ENCODE results near the gene CAMTA1.

Gene CAMTA1

DNA sequence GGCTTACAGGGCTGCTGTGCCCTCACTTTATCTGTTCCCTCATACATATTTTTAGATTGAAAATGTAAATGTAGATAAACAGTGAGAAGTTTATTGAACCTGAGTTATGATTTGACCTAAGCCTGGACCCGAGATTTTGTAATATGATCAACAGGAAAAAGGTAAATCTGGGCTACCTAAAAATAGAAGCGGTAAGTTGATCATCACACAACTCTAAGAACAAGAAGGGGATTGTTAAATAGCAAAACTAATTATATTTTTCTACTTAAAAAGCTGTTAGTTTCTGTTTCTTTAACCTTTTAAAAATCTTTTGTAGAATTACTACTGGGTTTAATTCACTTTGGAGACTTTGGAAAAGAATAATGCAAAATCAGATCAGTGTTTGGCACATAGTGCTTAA lies 35.6 kb downstream of the CAMTA1 start:
- DNase-seq (ENCODE audit: low read depth) = no peak
- TF ChIP-seq, protein P1, sequence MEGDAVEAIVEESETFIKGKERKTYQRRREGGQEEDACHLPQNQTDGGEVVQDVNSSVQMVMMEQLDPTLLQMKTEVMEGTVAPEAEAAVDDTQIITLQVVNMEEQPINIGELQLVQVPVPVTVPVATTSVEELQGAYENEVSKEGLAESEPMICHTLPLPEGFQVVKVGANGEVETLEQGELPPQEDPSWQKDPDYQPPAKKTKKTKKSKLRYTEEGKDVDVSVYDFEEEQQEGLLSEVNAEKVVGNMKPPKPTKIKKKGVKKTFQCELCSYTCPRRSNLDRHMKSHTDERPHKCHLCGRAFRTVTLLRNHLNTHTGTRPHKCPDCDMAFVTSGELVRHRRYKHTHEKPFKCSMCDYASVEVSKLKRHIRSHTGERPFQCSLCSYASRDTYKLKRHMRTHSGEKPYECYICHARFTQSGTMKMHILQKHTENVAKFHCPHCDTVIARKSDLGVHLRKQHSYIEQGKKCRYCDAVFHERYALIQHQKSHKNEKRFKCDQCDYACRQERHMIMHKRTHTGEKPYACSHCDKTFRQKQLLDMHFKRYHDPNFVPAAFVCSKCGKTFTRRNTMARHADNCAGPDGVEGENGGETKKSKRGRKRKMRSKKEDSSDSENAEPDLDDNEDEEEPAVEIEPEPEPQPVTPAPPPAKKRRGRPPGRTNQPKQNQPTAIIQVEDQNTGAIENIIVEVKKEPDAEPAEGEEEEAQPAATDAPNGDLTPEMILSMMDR (IDR thresholded peaks at IDR 0.05; ENCODE audit: low read depth, low read length, missing control alignments) = no peak
- H3K4me3 ChIP-seq (ENCODE audit: low read depth, low read length) = no peak overlapping the region

DNA sequence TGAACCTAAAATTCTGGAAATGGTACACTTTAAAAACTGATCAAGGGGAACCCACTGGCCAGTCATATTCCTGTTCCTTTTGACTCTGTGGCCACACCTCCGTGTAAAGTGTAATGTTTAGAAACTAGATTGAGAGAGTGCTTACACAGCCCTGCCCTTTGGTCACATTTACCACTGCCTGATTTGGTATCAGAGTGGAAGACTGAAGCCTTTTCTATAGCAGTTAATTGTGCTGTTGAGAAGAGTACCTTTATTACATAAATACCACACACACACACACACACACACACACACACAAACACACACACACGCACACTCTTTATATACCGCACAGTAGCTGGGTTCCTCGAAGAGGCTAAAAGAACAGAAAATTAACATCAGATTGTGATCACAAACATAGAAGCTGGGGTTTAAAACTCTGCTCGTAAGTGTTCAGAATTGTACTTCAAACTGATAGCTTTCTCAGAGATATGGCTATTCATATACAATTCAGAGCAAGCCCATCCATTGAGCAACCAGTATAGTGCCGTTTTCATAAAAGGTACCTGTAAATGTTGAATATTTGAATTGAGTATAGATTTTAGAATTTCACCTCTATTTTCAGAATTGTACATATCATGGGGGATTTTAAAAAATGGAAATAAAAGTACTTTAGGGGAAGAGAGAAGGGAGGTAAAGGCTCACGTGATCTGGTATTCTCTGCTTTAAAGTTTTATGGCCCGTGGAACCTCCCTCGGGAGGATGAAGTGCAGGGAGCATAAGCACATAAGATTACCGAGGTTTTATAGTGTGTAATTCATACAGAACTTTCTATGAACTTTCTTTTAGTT lies 37.5 kb downstream of the CAMTA1 start:
- H3K4me3 ChIP-seq (ENCODE audit: low read depth, low read length) = no peak overlapping the region
- DNase-seq (ENCODE audit: low read depth) = peak; percentile 18
- TF ChIP-seq, protein P1 (IDR thresholded peaks at IDR 0.05; ENCODE audit: low read depth, low read length, missing control alignments) = no peak

DNA sequence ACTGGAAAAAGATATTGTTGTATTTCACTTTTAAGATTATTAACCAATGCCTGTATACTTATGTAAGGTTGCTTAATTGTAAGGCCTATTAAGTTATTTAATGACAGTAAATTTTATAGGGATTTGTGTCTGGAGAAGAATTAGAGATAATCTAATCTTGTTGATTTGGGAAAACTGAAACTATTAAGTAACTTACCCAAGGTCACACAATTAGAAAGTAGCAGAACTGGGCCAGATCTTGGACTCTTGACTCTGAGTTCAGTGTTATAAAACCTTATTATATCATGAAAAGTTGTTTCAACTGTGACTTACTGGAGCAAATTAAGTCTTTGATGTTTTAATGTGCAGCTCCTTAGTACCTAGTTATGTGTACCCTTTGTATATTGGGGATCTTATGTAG lies 38.5 kb downstream of the CAMTA1 start:
- TF ChIP-seq, protein P1 (IDR thresholded peaks at IDR 0.05; ENCODE audit: low read depth, low read length, missing control alignments) = no peak
- H3K4me3 ChIP-seq (ENCODE audit: low read depth, low read length) = no peak overlapping the region
- DNase-seq (ENCODE audit: low read depth) = no peak

DNA sequence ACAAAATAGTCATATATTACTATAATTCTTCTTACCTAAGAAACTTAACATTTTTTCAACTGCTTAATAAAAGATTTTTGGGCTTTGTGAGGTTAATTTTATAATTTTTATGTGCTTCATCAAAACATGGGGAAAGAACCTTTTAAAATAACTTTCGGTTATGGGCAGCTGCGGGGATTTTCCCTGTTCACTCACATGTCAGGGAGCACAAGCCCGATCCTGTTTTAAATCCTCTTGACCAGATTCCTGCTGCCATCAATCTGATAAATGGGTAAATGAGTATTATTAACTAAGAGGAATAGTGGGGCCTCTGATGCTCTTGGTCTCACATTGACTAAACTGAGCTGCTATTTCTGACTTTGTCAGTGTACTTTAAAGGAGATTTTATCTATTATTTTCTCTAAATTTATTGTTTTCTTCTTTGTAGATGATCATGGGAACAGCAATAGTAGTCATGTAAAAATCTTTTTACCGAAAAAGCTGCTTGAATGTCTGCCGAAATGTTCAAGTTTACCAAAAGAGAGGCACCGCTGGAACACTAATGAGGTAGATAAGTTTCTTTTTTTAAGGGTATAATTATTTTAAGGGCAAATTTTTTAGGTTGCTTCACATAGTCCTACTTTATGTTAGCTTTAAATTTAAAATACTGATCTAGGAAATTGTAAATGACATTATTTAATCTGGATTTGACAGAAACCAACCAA lies 39.6 kb downstream of the CAMTA1 start:
- no peak overlapping the region for H3K4me3 ChIP-seq (ENCODE audit: low read depth, low read length)
- TF ChIP-seq, protein P1 (IDR thresholded peaks at IDR 0.05; ENCODE audit: low read depth, low read length, missing control alignments) = no peak
- DNase-seq (ENCODE audit: low read depth) = no peak

DNA sequence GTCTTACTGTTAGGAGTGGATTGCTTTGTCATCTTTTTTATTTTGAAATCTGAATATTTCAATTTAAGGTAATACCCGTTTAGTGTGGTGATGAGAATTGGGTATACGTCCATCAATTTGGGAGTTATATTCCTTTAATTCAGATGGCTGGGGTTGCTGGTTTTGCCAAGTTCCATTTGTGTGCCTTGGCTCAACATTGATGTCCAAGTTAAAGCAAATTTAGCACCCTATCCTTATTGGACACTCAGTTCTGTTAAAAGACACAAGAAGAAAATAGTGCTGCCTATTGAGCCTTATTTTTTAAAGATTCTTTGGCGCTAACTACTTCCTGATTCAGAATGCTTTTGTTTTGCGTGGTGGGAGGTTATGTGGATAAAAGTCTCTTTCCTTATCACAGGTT lies 40.6 kb downstream of the CAMTA1 start:
- no peak for DNase-seq (ENCODE audit: low read depth)
- no peak overlapping the region for H3K4me3 ChIP-seq (ENCODE audit: low read depth, low read length)
- TF ChIP-seq, protein P1 (IDR thresholded peaks at IDR 0.05; ENCODE audit: low read depth, low read length, missing control alignments) = no peak

DNA sequence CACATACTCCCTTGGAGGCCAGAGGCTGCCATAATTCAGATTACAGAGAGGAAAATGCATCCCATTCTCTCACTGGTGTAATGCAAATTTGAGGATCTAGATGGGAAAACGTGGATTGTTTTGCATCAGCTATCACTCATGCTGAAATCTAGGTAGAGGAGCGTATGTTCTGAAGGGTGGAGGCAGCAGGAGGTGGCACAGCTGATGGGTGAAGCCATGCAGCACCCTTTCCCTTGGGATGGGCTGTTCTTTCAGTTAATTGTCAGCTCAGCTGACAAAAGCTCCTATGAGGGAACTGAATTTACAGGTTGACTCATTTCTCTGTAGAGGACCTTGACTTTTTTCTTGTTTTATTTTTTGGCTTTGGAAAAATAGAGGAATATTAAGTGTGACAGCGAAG lies 41.8 kb downstream of the CAMTA1 start:
- TF ChIP-seq, protein P1 (IDR thresholded peaks at IDR 0.05; ENCODE audit: low read depth, low read length, missing control alignments) = no peak
- DNase-seq (ENCODE audit: low read depth) = no peak
- no peak overlapping the region for H3K4me3 ChIP-seq (ENCODE audit: low read depth, low read length)

All from GM12864 (cell line).